Liver (tissue), 9 donors: ENCODE measurements around the gene LNPK. TPM values are rescaled to one million over a fixed set of nuclear protein-coding genes. Genes with fewer than 3 reads are reported as not detected.

Source experiments
- DNase-seq: peaks from one replicate; pipeline ENCODE4 v3.0.0-alpha.2; 2017; ENCODE audit warnings: low spot score
- H3K27ac ChIP-seq, 2 donors: one replicate each; pipeline ENCODE4 v1.7.0; 2013; ENCODE audit warnings: inconsistent platforms in 2 of 2, low read length in 2 of 2, control low read depth in 1 of 2, low read depth in 1 of 2, mild to moderate bottlenecking in 1 of 2
- H3K27me3 ChIP-seq, 4 donors: one replicate each; pipeline versions ENCODE4 v1.6.1 to v1.7.0; 2013; ENCODE audit warnings: low read length in 3 of 4, inconsistent platforms in 1 of 4, mild to moderate bottlenecking in 1 of 4, moderate library complexity in 1 of 4; ENCODE audit not compliant: control insufficient read depth in 4 of 4, insufficient read depth in 4 of 4
- H3K36me3 ChIP-seq, 4 donors: one replicate each; pipeline versions ENCODE4 v1.6.1 to v1.7.0; 2013; ENCODE audit warnings: low read length in 3 of 4, mild to moderate bottlenecking in 3 of 4, low read depth in 1 of 4, moderate library complexity in 1 of 4; ENCODE audit not compliant: control insufficient read depth in 4 of 4, insufficient read depth in 3 of 4
- H3K4me1 ChIP-seq, 4 donors: one replicate each; pipeline versions ENCODE4 v1.6.1 to v1.7.0; 2013; ENCODE audit warnings: low read length in 3 of 4, mild to moderate bottlenecking in 3 of 4, moderate library complexity in 1 of 4; ENCODE audit not compliant: control insufficient read depth in 4 of 4, insufficient read depth in 4 of 4
- H3K4me3 ChIP-seq, 3 donors: one replicate each; pipeline versions ENCODE4 v1.6.1 to v1.7.0; 2013; ENCODE audit warnings: low read length in 3 of 3, control low read depth in 1 of 3, low read depth in 1 of 3, mild to moderate bottlenecking in 1 of 3
- H3K9ac ChIP-seq, 2 donors: one replicate each; pipeline ENCODE4 v1.7.0; 2013; ENCODE audit warnings: low read length in 2 of 2, mild to moderate bottlenecking in 2 of 2, moderate library complexity in 2 of 2, control low read depth in 1 of 2, low read depth in 1 of 2
- H3K9me3 ChIP-seq, 4 donors: one replicate each; pipeline versions ENCODE4 v1.6.1 to v1.7.0; 2013; ENCODE audit warnings: low read length in 3 of 4; ENCODE audit not compliant: control insufficient read depth in 4 of 4
- ATF3 ChIP-seq: IDR thresholded peaks from 2 replicates; pipeline ENCODE4 v1.6.1; 2016; ENCODE audit warnings: antibody characterized with exemption
- CTCF ChIP-seq: fragments of 150-350 bp; IDR thresholded peaks from 2 replicates; pipeline ENCODE4 v1.5.1; 2017; ENCODE audit warnings: improper control_type of control experiment, low read depth, low read length; ENCODE audit not compliant: missing input control
- EGR1 ChIP-seq, 2 donors: IDR thresholded peaks; 2 replicates each; pipeline ENCODE4 v1.6.1; 2016 to 2018; ENCODE audit warnings: antibody characterized with exemption in 2 of 2, low read depth in 2 of 2
- FOXA1 ChIP-seq: IDR thresholded peaks from 2 replicates; pipeline ENCODE4 v1.6.1; 2016; ENCODE audit warnings: antibody characterized with exemption
- HNF4G ChIP-seq: IDR thresholded peaks from 2 replicates; pipeline ENCODE4 v1.6.1; 2016; ENCODE audit warnings: antibody characterized with exemption
- NR2F2 ChIP-seq: IDR thresholded peaks from 2 replicates; pipeline ENCODE4 v1.6.1; 2016; ENCODE audit warnings: antibody characterized with exemption
- RAD21 ChIP-seq, 2 donors: IDR thresholded peaks; 2 replicates each; pipeline ENCODE4 v1.6.1; 2016; ENCODE audit warnings: antibody characterized with exemption in 2 of 2, mild to moderate bottlenecking in 2 of 2
- RXRA ChIP-seq, 2 donors: IDR thresholded peaks; 2 replicates each; pipeline ENCODE4 v1.6.1; 2017 to 2018; ENCODE audit warnings: antibody characterized with exemption in 2 of 2, mild to moderate bottlenecking in 1 of 2
- SP1 ChIP-seq: IDR thresholded peaks from 2 replicates; pipeline ENCODE4 v1.6.1; 2018; ENCODE audit warnings: antibody characterized with exemption, mild to moderate bottlenecking
- TAF1 ChIP-seq: conservative IDR thresholded peaks from 2 replicates; pipeline ENCODE4 v1.6.1; 2016; ENCODE audit warnings: antibody characterized with exemption, mild to moderate bottlenecking
- YY1 ChIP-seq: IDR thresholded peaks from 2 replicates; pipeline ENCODE4 v1.6.1; 2016; ENCODE audit warnings: antibody characterized with exemption, mild to moderate bottlenecking
- WGBS: extraction: QIAGEN DNeasy Blood & Tissue Kit; methylation state at CpG from one replicate; pipeline ENCODE4 v1.1.7; 2013; 5-methylcytosine and 5-hydroxymethylcytosine counted together
- polyA plus RNA-seq, 2 donors: library from polyadenylated mRNA; stranded (reverse) in 1 of 2; unstranded in 1 of 2; fragments of 200-250 nt in 1 of 2; fragments of >200 nt in 1 of 2; fragmentation: Nextera tagmentation in 1 of 2; extraction: Ambion mirVana in 1 of 2; gene quantifications; one replicate each; pipeline versions ENCODE4 v1.2.1 to v1.2.3, GENCODE V29; 2013 to 2015
- total RNA-seq, 2 donors: library from RNA; depleted of rRNA; stranded (reverse); fragments of >200 nt; gene quantifications; one replicate each; pipeline ENCODE4 v1.2.3, GENCODE V29; 2014
- TF ChIP-seq, protein P1 (sequence below): IDR thresholded peaks from 2 replicates; pipeline ENCODE4 v1.6.1; 2016; ENCODE audit warnings: antibody characterized with exemption
- TF ChIP-seq, protein P2 (sequence below): IDR thresholded peaks from 2 replicates; pipeline ENCODE4 v1.6.1; 2016; ENCODE audit warnings: antibody characterized with exemption, mild to moderate bottlenecking
- donor health status: healthy.
- donor health status: healthy.
- donor health status: healthy.
- donor health status: healthy.
- donor health status: healthy.

The LNPK gene
- total and polyA plus RNA-seq, 4 donors: 5.5 to 25.2 (median 11.5) TPM

DNA sequence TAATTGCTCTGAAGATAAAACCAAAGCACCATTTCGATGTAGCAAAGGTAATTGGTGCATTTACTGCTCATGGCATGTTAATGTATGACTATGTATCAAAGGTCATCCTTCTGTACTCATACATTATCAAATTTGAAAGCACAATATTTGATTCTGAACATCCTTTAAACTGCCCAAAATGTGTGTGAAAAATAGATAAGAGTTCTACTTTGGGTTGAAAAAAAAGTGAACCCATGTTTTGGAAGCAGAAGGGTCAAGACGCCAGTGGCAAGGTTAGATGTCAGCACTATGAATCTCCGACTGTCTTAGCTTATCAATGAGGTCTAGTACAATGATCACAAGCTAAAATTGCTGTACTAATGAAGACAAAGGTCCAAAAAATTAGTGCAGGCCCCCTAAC lies 83.1 kb downstream of the LNPK start:
- WGBS: 85% methylated on average over 3 of the region's 3 CpGs

GRCh38 chr2:175914846-175915245 lies 87.2 kb downstream of the LNPK start:
- no peaks in the 10 kb centered on the region for H3K27me3 ChIP-seq
- H3K9me3 ChIP-seq: no peaks in the 10 kb centered on the region
- WGBS: 92% methylated on average over 3 of the region's 3 CpGs
- H3K36me3 ChIP-seq: no peaks in the 10 kb centered on the region
- H3K9ac ChIP-seq: no peak overlapping the region
- TF ChIP-seq CTCF: no peak
- TF ChIP-seq, protein P1, sequence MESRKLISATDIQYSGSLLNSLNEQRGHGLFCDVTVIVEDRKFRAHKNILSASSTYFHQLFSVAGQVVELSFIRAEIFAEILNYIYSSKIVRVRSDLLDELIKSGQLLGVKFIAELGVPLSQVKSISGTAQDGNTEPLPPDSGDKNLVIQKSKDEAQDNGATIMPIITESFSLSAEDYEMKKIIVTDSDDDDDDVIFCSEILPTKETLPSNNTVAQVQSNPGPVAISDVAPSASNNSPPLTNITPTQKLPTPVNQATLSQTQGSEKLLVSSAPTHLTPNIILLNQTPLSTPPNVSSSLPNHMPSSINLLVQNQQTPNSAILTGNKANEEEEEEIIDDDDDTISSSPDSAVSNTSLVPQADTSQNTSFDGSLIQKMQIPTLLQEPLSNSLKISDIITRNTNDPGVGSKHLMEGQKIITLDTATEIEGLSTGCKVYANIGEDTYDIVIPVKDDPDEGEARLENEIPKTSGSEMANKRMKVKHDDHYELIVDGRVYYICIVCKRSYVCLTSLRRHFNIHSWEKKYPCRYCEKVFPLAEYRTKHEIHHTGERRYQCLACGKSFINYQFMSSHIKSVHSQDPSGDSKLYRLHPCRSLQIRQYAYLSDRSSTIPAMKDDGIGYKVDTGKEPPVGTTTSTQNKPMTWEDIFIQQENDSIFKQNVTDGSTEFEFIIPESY: no peak
- TF ChIP-seq, protein P2, sequence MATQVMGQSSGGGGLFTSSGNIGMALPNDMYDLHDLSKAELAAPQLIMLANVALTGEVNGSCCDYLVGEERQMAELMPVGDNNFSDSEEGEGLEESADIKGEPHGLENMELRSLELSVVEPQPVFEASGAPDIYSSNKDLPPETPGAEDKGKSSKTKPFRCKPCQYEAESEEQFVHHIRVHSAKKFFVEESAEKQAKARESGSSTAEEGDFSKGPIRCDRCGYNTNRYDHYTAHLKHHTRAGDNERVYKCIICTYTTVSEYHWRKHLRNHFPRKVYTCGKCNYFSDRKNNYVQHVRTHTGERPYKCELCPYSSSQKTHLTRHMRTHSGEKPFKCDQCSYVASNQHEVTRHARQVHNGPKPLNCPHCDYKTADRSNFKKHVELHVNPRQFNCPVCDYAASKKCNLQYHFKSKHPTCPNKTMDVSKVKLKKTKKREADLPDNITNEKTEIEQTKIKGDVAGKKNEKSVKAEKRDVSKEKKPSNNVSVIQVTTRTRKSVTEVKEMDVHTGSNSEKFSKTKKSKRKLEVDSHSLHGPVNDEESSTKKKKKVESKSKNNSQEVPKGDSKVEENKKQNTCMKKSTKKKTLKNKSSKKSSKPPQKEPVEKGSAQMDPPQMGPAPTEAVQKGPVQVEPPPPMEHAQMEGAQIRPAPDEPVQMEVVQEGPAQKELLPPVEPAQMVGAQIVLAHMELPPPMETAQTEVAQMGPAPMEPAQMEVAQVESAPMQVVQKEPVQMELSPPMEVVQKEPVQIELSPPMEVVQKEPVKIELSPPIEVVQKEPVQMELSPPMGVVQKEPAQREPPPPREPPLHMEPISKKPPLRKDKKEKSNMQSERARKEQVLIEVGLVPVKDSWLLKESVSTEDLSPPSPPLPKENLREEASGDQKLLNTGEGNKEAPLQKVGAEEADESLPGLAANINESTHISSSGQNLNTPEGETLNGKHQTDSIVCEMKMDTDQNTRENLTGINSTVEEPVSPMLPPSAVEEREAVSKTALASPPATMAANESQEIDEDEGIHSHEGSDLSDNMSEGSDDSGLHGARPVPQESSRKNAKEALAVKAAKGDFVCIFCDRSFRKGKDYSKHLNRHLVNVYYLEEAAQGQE: no peak
- TF ChIP-seq NR2F2: no peak
- no peak for TF ChIP-seq SP1
- no peak for TF ChIP-seq FOXA1
- no peak for TF ChIP-seq HNF4G
- no peak for TF ChIP-seq EGR1 (IDR thresholded peaks at IDR 0.05; ENCODE audit: low read depth in 2 of 2)
- TF ChIP-seq RAD21 (IDR thresholded peaks at IDR 0.05): no peak
- TF ChIP-seq TAF1: no peak
- TF ChIP-seq RXRA (IDR thresholded peaks at IDR 0.05): no peak
- TF ChIP-seq ATF3: no peak
- H3K27ac ChIP-seq: no peak overlapping the region
- no peak for DNase-seq
- H3K4me1 ChIP-seq: peaks cover 0 to 4% (median 0%) of the 10 kb centered on the region in 4 donors
- H3K4me3 ChIP-seq: no peak overlapping the region

More for the DNA sequence above, 83.1 kb downstream of the LNPK start:
- Histone ChIP-seq H3K4me3 (no peak overlapping the region), H3K36me3 (no peaks in the 10 kb centered on the region), H3K9me3 (no peaks in the 10 kb centered on the region), H3K4me1 (no peaks in the 10 kb centered on the region), H3K9ac (no peak overlapping the region), H3K27ac (no peak overlapping the region), H3K27me3 (no peaks in the 10 kb centered on the region)
- no peak for DNase-seq
- TF ChIP-seq RAD21 (IDR thresholded peaks at IDR 0.05): no peak
- no peak for TF ChIP-seq YY1
